ENCODE results near the gene UBE3B.

Gene UBE3B

DNA sequence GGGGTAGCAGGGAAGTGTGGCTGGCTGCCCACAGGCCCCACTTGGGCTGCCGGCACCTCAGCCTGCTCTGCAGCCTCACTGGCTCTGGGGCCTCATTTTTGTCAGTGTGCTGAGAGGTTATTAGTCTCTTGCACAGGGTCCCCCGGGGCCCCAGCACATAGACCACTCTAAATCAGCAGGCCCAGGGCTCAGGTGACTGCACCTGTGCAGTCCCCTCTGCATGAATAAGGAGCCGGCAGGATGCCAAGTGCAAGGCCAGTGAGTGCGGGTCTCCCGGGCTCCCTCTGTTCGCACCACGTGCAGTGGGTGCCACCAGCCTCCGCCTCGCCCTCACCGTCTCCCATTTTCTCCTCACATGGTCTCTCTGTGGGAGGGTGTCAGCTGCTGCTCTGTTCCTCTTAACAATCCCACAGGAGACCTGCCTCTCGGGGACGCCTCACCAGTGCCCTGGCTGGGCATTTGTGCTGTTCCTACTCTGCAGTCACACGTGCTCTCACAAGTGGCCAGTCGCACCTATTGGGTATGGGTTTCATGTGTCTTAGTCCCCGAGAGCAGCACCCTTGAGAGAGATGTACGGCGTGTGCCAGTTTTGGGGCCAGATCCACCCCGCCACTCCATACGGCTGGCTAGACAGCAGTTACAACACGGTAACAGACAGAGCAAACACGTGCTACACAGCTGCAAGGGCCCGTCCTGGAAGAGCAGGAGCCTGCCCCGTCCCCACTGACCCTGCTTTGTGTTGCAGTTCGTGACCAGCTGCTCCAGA lies 55.5 kb downstream of the UBE3B start:
- no peak for DNase-seq

DNA sequence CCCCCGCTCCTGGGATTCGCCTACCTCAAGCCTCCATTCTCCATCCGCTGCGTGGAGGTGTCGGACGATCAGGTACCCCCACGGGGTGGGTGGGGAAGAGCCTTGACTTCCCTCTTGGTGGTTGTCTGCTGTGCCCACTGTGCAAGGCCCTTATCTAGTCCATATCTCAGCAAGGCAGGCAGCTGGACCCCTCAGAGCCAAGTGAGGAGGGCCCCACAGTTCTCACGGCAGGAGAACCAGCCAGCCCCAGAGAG lies 56.0 kb downstream of the UBE3B start:
- DNase-seq, result no peak

DNA sequence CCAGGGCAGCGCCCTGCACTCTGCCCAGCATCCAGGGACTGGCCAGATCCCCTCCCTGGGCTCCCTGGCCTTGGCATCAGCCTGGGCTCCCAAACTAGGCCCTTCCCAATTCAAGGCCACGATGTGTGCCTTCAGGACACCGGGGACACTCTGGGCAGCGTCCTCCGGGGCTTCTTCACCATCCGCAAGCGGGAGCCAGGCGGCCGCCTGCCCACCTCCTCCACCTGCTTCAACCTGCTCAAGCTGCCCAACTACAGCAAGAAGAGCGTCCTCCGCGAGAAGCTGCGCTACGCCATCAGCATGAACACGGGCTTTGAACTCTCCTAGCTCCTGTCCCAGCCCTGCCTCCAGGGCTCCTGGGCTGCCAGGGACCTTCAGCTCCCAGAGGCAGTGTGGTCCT lies 57.0 kb downstream of the UBE3B start:
- no peak for DNase-seq

DNA sequence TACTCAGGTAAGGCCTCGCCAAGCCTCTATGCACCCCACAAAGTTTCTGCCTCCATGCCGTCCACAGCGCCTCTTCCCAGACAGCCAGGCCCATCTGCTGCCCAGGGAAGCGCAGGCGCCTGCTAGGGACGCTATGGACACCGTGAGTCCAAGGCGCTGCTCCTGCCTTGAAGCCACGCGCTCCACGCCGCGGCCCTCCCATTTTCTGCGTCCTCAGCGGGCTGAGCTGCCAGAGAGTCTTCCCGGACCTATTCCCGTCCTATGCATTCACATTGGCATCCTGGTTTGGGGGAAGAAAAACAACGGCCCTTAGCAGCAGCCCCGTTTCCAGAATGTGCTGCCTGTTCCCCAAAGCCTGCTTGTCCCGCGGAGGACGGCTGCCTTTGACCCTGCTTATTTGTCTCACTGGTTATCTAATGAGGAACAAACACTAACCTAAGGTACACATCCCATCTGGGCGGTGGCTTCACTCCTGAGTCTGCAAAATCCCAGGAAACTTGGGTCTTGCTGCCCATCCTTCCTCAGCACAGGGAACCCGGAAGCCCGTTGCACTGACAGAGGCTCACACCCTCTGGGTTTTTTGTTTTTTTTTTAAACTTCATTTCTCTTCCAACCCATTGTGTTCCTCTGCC lies 57.9 kb downstream of the UBE3B start:
- DNase-seq, result no peak

DNA sequence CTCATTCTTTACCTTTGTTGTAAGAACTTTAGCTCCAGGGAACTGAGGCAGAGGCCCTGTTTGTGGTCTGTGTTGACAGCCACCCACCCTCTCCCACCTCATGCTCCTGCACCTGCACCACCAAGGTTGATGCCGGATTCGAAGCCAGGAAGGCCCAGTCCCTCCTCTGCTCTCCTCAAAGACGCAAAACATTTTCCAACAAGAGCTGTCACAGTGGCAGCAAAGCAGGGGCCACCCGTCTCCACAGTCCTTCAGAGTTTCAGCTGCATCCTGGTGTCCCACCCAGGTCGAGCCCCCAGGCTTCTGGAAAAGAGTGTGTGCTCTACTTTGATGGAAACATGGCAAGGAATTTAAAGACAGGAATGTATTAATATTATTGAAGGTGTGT lies 58.4 kb downstream of the UBE3B start:
- no peak for DNase-seq

DNA sequence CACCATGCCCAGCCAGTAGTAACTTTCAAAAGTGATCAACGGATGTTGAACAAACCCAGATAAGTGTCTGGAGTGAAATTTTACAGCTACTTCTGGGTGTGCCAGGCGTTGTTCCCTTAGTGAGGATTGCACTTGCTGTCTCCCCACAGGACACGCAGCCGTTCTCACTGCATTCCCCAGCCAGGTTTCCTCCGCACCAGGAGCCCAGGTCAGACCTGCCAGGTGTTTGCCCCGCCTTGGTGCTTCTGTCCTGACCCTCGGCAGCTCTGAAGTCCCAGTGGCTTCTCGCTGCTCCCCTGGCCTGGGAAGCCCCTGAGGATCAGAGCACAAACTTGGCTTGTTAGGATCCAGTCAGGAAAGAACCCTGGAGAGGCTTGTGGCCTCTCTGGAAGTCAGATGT lies 59.7 kb downstream of the UBE3B start:
- DNase-seq, result no peak

DNA sequence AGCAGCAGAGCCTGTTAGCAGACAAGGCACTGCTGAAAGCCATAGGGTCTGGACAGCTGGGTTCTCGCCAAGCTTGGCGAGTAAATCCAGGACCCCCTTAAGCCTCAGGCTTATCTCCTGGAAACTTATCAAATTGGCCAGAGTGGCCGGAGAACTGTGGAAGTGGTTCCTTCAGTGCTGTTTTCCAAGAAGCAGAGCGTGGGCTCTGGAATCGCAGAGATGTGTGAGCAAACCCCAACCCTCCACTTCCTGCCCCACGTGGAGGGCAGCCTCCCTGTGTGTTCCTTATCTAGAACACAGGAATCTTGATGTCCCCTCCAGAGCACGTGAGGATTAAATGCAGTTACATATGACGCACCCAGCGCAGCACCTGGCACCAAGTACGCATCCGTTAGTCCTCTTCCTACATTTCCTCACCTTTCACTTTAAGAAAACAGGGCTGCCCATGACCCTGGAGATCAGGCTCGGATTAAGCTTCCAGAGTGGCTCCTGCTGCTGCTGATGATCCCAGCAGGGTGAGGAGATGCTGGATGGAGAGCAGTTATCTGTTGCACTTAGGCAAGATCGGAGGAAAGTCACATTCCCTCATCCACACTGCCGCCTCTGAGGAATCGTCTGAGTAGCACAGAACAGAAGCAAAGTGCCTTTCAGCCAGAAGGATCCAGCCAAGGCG lies 60.9 kb downstream of the UBE3B start:
- DNase-seq, result no peak

DNA sequence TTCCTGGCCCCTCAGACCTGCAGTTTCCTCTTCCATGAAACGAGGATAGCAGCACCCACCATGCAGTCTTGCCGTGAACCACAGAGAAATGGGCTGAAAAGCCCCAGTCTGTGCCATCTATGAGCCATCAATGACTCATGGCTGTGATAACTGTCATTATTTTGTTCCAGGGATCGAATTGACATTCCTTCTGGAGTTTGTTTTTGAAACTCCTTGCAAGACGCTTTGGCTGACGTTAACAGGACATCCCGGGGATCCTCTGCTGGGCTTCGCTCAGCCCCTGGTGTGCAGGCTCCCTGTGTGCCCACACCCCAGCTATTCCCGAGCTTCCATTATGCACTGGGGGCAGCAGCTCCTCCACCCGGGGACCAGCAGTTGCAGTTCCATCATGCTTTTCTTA lies 62.1 kb downstream of the UBE3B start:
- DNase-seq, result no peak

DNA sequence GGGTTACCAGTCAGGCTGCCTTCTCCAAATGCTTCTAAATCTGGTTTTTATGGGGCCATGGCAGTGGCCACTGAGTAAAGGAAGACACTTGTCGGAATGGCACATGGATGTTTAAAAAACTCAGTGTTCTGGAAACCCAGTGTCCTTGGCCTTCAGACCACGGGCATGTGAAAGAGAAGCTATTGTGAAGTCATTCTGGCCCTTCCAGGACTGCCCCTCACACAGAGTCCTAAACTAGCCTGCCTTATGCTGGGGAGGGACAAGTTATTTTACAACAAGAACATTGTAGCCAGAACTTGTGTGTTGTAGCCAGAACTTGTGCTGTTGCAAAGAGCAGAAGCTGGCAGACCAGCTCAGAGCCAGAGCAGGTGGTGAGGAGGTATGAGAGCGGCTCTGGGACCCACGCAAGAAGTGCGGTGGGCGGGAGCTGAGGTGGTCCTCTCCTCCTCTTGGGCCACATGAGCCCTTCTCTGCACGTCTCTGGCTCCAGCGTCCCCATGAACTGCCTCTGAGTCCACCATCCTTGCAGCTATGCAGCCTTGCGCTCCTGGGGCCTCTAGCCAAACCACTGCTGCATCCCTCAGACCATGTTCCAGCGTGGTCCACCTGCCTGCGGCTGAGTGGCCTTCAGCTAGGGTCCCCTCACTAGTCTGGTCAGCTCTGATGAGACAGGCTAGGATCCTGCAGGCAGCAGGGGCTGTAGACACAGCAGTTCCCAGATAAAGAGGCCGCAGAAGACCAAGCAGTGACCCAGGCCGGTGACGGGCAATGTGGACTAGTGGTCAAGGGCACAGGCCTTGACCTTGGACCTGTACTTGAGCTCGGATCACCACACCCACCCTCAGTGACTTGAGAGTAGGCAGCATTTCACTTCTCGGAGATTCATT lies 63.3 kb downstream of the UBE3B start:
- no peak for DNase-seq

DNA sequence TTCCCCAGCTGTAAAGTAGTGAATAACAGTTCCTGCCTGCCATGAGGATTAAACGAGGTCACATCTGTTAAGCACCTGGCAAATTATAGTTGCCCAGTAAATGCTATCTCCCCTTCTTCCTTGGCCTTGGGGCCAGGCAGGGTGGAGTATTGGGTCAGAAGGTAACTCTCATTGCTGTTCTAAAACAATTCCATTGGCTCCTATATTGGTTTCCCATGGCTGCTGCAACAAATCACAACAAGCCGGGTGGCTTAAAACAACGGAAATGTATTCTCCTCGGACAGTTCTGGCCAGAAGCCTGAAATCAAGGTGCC lies 63.9 kb downstream of the UBE3B start:
- DNase-seq, result no peak

DNA sequence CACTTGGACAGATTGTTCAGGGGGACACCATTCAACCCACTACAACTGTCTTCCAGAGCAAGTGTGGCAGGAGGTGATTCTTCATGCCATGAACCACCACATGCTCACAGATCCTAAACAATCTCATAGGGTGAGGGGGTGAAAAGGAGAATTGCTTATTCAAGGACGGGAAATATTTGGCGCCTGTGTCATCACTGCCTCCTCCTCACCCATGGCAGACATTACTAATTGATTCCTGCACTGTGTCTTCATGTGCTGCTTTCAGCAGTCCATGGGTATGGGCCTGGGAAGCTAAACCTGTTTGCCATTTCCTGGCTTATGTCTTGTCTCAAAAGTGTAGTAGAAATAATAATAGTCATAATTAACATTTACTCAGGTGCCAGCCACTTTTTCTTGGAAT lies 64.6 kb downstream of the UBE3B start:
- DNase-seq, result no peak

DNA sequence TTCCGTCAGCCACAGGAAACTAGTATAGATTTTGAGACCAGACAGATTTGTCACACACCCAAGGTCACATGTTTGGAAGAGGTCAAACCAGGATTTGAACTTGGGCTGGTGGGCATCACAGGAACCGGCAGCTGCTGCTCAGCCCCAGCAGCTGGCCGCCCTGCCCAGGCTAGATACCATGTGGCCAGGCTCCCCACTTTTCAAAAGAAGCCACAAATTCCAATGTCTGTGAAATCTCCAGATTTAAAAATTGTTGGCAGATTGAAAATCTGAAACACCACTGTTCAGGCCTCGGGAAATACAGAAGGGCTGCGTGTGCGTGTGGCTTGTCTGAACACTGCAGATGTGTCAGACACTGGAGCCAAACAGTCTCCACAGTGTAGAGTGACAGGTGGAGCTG lies 65.4 kb downstream of the UBE3B start:
- no peak for DNase-seq

DNA sequence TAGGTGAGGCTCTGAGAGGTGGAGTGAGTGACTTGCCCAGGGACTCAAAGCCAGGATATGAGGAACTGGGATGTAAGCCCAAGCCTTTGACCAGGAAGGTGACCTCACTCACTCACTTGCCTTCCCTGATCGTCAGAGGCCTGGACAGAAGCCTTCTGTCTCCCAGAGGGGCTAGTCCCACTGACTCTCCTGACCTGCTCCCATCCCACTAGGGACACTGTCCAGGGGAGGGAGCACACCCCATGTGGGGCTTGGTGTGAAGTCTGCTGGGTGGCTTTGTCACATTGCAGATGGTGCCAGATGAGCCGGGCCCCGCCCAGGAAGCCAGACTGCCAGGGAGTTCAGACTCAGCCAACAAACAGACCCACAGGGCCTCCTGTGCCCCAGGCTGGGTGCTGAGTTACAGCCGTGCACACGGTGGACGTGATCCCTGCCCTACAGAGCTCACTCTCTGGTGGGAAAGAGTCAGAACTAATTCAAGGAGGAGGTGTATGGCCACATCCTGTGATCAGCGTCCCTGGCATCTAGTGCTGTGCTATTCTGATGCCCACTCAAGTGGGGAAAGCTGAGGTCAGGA lies 67.6 kb downstream of the UBE3B start:
- DNase-seq, result no peak

DNA sequence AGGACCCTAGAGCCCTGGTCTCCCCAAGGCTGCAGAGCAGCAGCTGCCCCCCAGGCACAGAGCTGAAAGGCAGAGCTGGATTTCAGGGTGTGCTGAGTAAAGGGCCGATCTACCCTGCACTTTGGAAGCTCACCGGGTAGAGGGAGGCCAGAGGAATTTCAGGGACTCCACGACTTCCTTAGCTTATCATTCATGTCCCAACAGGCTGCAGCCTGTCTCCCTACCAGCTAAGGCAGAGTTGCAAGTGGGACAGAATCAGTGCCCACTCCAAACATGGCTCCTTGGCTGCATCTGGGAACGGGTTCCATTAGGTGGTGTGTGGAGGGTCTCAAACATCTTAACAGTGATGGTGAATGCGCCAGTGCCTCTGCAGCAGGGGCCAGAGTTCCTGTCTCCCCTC lies 68.4 kb downstream of the UBE3B start:
- no peak for DNase-seq

DNA sequence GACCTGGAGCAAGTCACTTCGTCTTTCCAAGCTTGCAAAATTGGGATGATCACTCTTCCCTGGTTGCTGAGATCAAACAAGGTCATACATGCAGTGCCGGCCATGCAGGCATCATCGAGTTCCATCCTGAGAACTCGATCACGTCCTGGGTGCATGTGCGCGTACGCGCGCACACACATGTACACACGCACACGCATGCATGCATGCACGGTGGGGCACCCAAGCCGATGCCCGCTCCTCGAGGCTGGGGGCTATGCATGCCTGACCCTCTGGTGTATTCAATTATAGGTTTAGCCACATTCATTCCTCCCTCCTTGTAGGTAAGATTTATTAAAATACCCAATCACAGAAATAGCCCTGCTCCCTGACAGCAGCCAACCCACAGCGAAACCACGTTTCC lies 69.9 kb downstream of the UBE3B start:
- no peak for DNase-seq

DNA sequence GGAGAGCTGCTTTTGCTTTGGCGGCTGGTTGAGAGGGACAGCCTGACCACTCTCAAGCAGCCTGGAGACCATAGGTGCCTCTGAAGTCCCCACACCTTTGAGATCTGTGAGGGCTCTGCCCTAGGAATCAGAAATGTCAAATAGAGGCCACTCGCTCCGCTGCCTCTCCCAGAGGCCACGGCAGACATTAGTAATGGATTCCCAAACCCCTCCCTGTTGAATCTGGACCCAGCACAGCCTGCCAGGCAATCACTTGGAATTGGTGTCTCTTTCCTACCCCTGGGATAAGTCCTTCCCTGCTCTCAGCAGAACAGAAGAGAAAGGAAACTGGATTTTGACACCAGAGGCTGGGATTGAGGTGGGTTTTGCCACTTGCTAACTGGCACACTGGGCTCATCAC lies 70.8 kb downstream of the UBE3B start:
- DNase-seq, result no peak

DNA sequence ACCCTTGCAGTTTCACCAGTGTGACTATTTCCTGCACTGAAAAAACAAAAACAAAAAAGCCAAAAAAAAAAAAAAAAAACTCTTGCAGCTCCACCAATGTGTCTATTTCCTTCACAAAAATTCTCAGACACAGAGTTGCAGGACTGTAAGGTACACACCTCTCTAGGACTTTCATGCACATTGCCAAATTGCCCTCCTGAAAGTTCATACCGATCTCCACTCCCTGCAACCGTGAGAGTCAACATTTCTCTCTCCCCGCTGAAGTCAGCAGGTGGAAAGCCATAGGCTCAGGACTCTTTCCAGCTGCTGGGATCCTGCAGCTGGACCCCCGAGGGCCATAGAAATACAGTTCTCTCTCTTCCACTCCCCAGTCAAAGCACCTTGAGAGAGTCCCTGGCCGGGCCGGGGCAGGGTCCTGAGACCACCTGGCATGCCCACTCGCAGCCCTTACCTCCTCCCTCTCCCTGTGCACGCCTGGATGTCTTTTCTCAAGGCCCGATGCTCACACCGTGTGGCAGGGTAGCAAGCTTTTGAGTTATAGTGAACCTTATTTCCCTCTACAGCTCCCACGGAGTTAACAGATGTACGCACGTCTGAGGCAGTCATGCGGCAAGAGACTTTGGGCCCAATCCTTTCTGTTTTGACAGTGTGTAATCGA lies 72.3 kb downstream of the UBE3B start:
- DNase-seq, result no peak

DNA sequence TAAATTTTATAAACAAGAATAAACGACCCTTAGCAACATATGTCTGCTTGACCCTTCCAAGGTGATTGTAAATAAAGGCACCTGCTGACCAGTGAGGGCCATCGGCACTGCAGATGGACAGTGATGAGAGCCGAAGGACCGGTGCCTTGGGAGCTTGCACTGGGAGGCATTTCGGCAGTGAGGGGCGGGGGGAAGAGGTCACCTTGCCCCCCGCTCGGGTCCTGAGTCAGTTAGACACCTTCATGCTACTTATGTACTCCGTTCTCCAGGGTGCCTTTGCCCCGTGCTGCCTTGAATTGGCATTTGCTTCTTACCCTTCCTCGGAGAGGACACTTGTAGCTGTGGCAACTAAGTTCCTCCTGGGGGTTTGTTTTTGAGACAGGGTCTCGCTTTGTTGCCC lies 72.8 kb downstream of the UBE3B start:
- no peak for DNase-seq

DNA sequence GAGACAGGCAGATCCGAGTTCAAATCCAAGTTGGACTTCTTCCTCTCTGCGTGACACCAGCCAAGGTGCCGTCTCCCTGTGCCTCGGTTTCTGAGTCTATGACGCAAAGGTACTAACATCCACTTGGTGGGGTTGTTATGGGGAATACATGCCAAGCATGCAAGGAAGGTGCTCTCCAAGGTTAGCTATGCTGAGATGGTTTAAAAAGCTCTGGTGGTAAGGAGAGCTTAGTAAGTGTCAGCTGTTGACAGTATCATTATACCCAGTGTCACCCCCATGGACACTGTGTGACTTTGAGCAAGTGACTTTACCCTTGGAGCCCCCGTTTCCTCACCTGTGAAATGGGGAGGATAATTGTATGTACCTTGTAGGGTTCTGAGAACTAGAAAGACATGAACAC lies 73.7 kb downstream of the UBE3B start:
- no peak for DNase-seq

DNA sequence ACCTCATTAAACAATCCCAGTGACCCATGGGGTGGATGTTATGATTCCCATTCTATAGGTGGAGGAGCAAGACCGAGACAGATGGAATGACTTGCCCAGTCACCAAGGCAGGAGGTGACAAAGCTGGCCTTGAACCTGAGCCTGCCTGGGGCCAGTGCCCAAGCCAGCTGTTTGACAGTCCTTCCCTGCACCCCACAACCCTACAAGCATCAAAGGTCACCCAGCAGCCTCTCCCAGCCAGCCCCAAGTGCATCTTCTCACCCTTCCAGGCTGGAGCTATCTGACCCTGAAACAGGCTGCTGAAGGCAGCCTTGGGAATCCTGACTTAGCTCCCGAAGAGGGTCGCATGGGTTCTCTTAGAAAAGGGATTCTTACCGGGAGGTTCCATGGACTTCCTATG lies 75.5 kb downstream of the UBE3B start:
- DNase-seq, result no peak

DNA sequence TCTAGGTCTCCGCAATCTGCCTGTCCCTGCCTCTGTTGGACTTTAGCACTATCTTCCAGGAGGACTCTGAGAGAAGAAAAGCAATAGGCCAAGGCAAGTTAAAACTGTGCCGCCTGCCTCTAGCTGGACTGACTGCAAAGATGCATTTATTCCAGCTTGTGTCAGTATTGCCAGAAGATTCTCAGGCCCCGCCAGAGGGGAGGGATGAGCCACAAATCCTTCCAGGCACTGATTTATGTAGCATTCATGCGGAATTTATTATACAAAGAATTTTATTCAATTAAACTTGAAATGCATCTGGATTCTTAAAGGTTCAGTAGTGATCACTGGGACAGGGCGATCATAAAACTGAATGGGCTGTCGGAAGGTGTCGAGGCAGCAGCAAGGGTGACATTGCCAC lies 76.0 kb downstream of the UBE3B start:
- no peak for DNase-seq

DNA sequence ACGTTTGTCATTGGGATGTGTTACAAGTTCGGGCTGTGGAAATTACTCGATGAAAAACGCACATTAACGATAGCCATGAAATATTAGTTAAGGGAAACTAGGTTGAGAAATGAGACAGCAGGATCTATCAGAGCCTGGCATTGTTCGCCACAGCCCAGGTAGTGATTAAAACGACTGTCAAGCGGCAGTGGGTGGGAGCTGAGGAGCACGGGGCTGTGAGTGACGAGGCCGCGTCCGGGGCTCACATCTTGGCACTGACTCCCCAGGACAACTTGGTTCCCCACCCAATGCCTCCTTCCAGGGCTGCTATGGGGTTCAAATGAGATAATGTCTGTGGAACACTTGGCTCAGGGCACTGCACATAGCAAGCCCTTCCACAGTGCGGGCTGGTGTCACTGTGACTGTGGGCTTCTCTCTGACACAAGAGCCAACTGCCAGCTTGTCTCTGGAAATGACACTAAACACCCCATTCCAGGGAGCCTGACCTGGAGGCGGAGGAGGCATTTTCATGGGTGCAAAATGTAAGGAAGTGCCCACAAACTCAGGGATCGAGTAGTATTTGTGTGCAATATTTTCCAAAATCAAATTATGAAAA lies 76.6 kb downstream of the UBE3B start:
- no peak for DNase-seq

DNA sequence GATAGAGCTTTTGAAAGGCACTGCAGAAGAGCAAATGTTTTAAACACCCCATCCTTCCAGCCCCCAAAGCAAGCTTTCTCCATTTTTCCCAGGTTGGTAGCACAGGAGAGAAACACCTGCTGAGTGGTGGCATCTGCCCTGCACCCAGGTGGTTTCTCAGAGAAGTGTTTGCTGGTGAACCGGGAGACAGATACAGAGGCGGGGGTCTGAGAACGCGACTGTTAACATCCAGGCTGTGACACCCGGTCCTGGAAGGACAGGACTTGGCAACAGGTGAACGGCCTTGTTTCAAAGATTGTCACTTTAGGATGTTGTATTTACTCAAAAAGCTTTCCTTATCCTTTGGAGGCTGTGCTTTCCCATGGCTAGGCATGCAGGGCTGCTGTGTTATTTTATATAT lies 77.3 kb downstream of the UBE3B start:
- no peak for DNase-seq

Measured in NCI-H2227 treated with DMSO at 0.1 percent for 48 hours (cell line).